Fibroblast of lung (primary cell): ENCODE results near the gene RWDD4.

ENCODE experiments used
- EZH2 ChIP-seq: IDR thresholded peaks from 2 replicates; pipeline ENCODE4 v1.5.1; 2012; ENCODE audit warnings: low read length, control low read depth, mild to moderate bottlenecking; ENCODE audit errors: missing control alignments
- TF ChIP-seq, protein P1 (sequence below), 2 donors: IDR thresholded peaks in 1 of 2; conservative IDR thresholded peaks in 1 of 2; 1 replicate in 1 of 2; 2 replicates in 1 of 2; pipeline ENCODE4 v1.5.1; 2011 to 2012; ENCODE audit warnings: low read length in 2 of 2, control low read depth in 1 of 2, inconsistent platforms in 1 of 2, low read depth in 1 of 2, mild to moderate bottlenecking in 1 of 2

- TF ChIP-seq, protein P1, sequence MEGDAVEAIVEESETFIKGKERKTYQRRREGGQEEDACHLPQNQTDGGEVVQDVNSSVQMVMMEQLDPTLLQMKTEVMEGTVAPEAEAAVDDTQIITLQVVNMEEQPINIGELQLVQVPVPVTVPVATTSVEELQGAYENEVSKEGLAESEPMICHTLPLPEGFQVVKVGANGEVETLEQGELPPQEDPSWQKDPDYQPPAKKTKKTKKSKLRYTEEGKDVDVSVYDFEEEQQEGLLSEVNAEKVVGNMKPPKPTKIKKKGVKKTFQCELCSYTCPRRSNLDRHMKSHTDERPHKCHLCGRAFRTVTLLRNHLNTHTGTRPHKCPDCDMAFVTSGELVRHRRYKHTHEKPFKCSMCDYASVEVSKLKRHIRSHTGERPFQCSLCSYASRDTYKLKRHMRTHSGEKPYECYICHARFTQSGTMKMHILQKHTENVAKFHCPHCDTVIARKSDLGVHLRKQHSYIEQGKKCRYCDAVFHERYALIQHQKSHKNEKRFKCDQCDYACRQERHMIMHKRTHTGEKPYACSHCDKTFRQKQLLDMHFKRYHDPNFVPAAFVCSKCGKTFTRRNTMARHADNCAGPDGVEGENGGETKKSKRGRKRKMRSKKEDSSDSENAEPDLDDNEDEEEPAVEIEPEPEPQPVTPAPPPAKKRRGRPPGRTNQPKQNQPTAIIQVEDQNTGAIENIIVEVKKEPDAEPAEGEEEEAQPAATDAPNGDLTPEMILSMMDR (conservative IDR thresholded peaks at IDR 0.05 in 1 of 2, IDR thresholded peaks at IDR 0.05 in 1 of 2; ENCODE audit: low read depth in 1 of 2, low read length in 2 of 2) = no peak
- no peak for TF ChIP-seq EZH2
Observed at GRCh38 chr4:183621875-183622274, 37.1 kb downstream of the RWDD4 start.
